GM12891 (cell line): ENCODE data around the gene SLC4A4.

Source experiments
- PAX5 ChIP-seq: IDR thresholded peaks from 2 replicates; pipeline ENCODE4 v1.6.1; 2011; ENCODE audit warnings: low read length, moderate library complexity, mild to moderate bottlenecking; ENCODE audit not compliant: insufficient read depth, severe bottlenecking
- POLR2A ChIP-seq: IDR thresholded peaks from 2 replicates; pipeline ENCODE4 v1.6.1; 2011; ENCODE audit warnings: low read depth, low read length, control low read depth
- POLR2AphosphoS5 ChIP-seq: IDR thresholded peaks from 2 replicates; pipeline ENCODE4 v1.6.1; 2011; ENCODE audit warnings: low read depth, low read length, control low read depth
- POU2F2 ChIP-seq: IDR thresholded peaks from 2 replicates; pipeline ENCODE4 v1.6.1; 2011; ENCODE audit warnings: low read depth, mild to moderate bottlenecking, control low read depth, low read length, moderate library complexity
- SPI1 ChIP-seq: IDR thresholded peaks from 2 replicates; pipeline ENCODE4 v1.6.1; 2011; ENCODE audit warnings: low read depth, low read length, control low read depth
- TAF1 ChIP-seq: IDR thresholded peaks from 2 replicates; pipeline ENCODE4 v1.6.1; 2011; ENCODE audit warnings: low read depth, low read length, control low read depth

DNA sequence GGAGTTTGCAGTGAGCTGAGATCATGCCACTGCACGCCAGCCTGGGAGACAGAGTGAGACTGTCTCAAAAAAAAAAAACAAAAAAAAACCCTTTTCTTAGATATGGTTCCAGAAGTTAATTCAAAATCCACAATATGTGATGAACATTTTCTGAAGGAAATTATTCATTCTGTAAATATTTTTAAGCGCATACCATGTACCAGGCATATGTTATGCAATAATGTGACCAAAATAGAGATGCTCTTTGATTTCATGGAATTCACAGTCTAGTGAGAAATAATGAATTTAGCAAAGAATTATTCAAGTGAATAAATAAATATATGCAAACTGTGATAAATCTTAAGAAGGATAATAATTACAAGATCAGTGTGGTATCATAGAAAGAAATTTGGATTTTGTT lies 270.3 kb downstream of the SLC4A4 start:
- no peak for TF ChIP-seq POLR2AphosphoS5
- TF ChIP-seq POLR2A = no peak
- no peak for TF ChIP-seq SPI1
- TF ChIP-seq TAF1 = no peak
- no peak for TF ChIP-seq POU2F2
- TF ChIP-seq PAX5 = no peak
